Hepatocyte (in vitro differentiated cells): Measurements from ENCODE around the gene STK32B. TPM values are rescaled to one million over a fixed set of nuclear protein-coding genes. Genes with fewer than 3 reads are reported as not detected.

Experiments
- DNase-seq: peaks from one replicate; pipeline ENCODE4 v3.0.0-alpha.2; 2016; ENCODE audit warnings: low spot score
- H2AFZ ChIP-seq: fragments of 200-600 bp; sonication (generic); 2 replicates; pipeline ENCODE4 v1.6.0; 2016; ENCODE audit warnings: antibody characterized with exemption, mild to moderate bottlenecking
- H3K27ac ChIP-seq: fragments of 200-600 bp; sonication (generic); 2 replicates; pipeline ENCODE4 v1.5.1; 2016; ENCODE audit warnings: mild to moderate bottlenecking
- H3K27me3 ChIP-seq: fragments of 200-600 bp; sonication (generic); 2 replicates; pipeline ENCODE4 v1.6.1; 2016
- H3K36me3 ChIP-seq: fragments of 200-600 bp; sonication (generic); replicated peaks from 2 replicates; pipeline ENCODE4 v1.5.1; 2016; ENCODE audit warnings: low read depth; ENCODE audit not compliant: insufficient read depth
- H3K4me1 ChIP-seq: fragments of 200-600 bp; sonication (generic); 2 replicates; pipeline ENCODE4 v1.5.1; 2016; ENCODE audit warnings: mild to moderate bottlenecking, moderate library complexity; ENCODE audit not compliant: insufficient read depth
- H3K4me2 ChIP-seq: fragments of 200-600 bp; sonication (generic); 2 replicates; pipeline ENCODE4 v1.6.0; 2016
- H3K4me3 ChIP-seq: fragments of 200-600 bp; sonication (generic); 2 replicates; pipeline ENCODE4 v1.5.1; 2016; ENCODE audit warnings: mild to moderate bottlenecking
- H3K79me2 ChIP-seq: fragments of 200-600 bp; sonication (generic); 2 replicates; pipeline ENCODE4 v1.6.0; 2017; ENCODE audit warnings: mild to moderate bottlenecking
- H3K9me2 ChIP-seq: fragments of 200-600 bp; sonication (generic); replicated peaks from 2 replicates; pipeline ENCODE4 v1.6.0; 2017; ENCODE audit warnings: mild to moderate bottlenecking; ENCODE audit not compliant: insufficient read depth
- H3K9me3 ChIP-seq: fragments of 200-600 bp; sonication (generic); 2 replicates; pipeline ENCODE4 v1.5.1; 2016; ENCODE audit warnings: low read depth, mild to moderate bottlenecking
- H4K20me1 ChIP-seq: fragments of 200-600 bp; sonication (generic); 2 replicates; pipeline ENCODE4 v1.6.0; 2016; ENCODE audit warnings: mild to moderate bottlenecking; ENCODE audit not compliant: insufficient read depth, poor library complexity, severe bottlenecking
- CTCF ChIP-seq: fragments of 200-600 bp; sonication (generic); IDR thresholded peaks from 2 replicates; pipeline ENCODE4 v1.5.1; 2016; ENCODE audit warnings: antibody characterized with exemption, mild to moderate bottlenecking; ENCODE audit not compliant: poor library complexity
- EZH2 ChIP-seq: fragments of 200-600 bp; sonication (generic); IDR thresholded peaks from 2 replicates; pipeline ENCODE4 v1.6.1; 2016; ENCODE audit warnings: antibody characterized with exemption, mild to moderate bottlenecking, borderline replicate concordance
- EZH2phosphoT487 ChIP-seq: fragments of 200-600 bp; sonication (generic); IDR thresholded peaks from one replicate; pipeline ENCODE4 v1.6.1; 2018; ENCODE audit warnings: antibody characterized with exemption, mild to moderate bottlenecking, low read depth, moderate library complexity; ENCODE audit not compliant: unreplicated experiment, severe bottlenecking
- WGBS: methylation state at CpG from one replicate; pipeline ENCODE4 v1.1.6; 2016; ENCODE audit warnings: low lambda C conversion rate; ENCODE audit errors: missing lambda C conversion rate; 5-methylcytosine and 5-hydroxymethylcytosine counted together
- polyA plus RNA-seq: library from polyadenylated mRNA; unstranded; fragments of >200 nt; fragmentation: Nextera tagmentation; extraction: Ambion mirVana; gene quantifications from 2 replicates; pipeline ENCODE4 v1.2.1, GENCODE V29; 2016
- total RNA-seq: library from RNA; depleted of rRNA; stranded (reverse); fragments of >200 nt; gene quantifications from 2 replicates; pipeline ENCODE4 v1.2.3, GENCODE V29; 2014

STK32B gene
- total and polyA plus RNA-seq, 2 experiments from 2014 or later = 0.51 to 1.6 TPM

DNA sequence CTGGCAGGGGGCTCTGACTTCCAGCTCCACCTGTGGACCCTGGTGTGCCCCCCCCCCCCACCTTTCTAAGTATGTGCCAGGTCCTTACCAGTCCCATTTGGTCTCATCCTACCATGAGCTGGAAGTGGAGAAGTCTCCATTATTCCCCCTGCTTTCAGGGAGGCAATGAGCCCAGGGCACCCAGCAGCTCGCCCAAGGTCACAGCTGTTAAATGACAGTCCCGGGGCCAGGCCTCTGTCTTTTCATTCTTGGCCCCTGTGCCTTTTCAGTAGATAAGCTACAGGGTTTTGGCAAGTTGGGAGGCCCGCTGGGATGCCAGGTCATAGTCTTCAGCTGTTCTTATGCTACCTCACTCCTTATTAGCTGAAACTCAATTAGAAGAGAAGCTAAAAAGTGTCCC is 408.0 kb downstream of the STK32B start:
- Histone ChIP-seq H3K36me3 (no peaks in the 10 kb centered on the region), H3K79me2 (no peaks in the 10 kb centered on the region), H4K20me1 (no peaks in the 10 kb centered on the region), H3K4me1 (no peaks in the 10 kb centered on the region), H2AFZ (no peak overlapping the region), H3K4me3 (no peak overlapping the region), H3K4me2 (no peak overlapping the region), H3K9me2 (no peaks in the 10 kb centered on the region), H3K27me3 (no peaks in the 10 kb centered on the region), H3K9me3 (no peaks in the 10 kb centered on the region), H3K27ac (no peak overlapping the region)
- no peak for DNase-seq
- TF ChIP-seq CTCF (no peak), EZH2phosphoT487 (no peak), EZH2 (no peak)
- 89% methylated on average over 3 of the region's 3 CpGs for WGBS

- DNase-seq = peak; percentile 43
- WGBS = 75% methylated on average over 14 of the region's 14 CpGs
- no peak overlapping the region for H2AFZ ChIP-seq
These were observed 409.0 kb downstream of the STK32B start for GRCh38 chr4:5460106-5460801.

DNA sequence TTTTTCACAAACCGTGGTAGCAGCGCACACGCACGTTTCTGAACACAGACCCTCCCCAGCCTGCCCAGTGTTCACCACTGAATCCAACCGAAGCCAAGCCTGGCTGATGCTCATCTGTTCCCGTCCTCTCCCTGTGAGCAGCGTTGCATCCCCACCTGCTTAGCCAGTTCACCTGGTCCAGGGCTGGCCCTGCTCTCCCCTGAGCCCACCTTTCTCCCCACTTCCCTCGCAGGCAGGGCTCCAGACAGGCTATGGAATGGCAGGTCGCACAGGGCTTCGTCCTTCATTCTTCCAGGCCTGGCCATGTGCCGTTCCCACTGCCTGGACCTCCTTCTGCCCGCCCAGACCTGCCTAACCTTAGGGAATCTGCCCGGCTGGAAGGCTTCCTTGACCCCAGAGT is 410.2 kb downstream of the STK32B start:
- no peak for TF ChIP-seq EZH2
- TF ChIP-seq EZH2phosphoT487 = no peak
- no peak for TF ChIP-seq CTCF
- H3K27ac ChIP-seq = no peak overlapping the region
- no peak overlapping the region for H2AFZ ChIP-seq
- no peaks in the 10 kb centered on the region for H3K4me1 ChIP-seq
- H3K27me3 ChIP-seq = no peaks in the 10 kb centered on the region
- no peak overlapping the region for H3K4me3 ChIP-seq
- H3K9me3 ChIP-seq = no peaks in the 10 kb centered on the region
- no peaks in the 10 kb centered on the region for H4K20me1 ChIP-seq
- no peaks in the 10 kb centered on the region for H3K36me3 ChIP-seq
- no peak for DNase-seq
- H3K4me2 ChIP-seq = no peak overlapping the region
- no peaks in the 10 kb centered on the region for H3K9me2 ChIP-seq
- H3K79me2 ChIP-seq = no peaks in the 10 kb centered on the region
- WGBS = 91% methylated on average over 13 of the region's 13 CpGs

More at GRCh38 chr4:5460106-5460801, 409.0 kb downstream of the STK32B start:
- H3K79me2 ChIP-seq = no peaks in the 10 kb centered on the region
- TF ChIP-seq CTCF (peak; percentile 56), EZH2phosphoT487 (no peak)
- no peaks in the 10 kb centered on the region for H3K9me3 ChIP-seq
- no peak overlapping the region for H3K4me3 ChIP-seq
- H3K9me2 ChIP-seq = no peaks in the 10 kb centered on the region
- no peak overlapping the region for H3K4me2 ChIP-seq
- no peaks in the 10 kb centered on the region for H4K20me1 ChIP-seq
- no peaks in the 10 kb centered on the region for H3K36me3 ChIP-seq
- no peak overlapping the region for H3K27ac ChIP-seq
- H3K4me1 ChIP-seq = no peaks in the 10 kb centered on the region
- no peaks in the 10 kb centered on the region for H3K27me3 ChIP-seq
